Measurements from ENCODE around the gene ENTPD2.

The ENTPD2 gene

DNA sequence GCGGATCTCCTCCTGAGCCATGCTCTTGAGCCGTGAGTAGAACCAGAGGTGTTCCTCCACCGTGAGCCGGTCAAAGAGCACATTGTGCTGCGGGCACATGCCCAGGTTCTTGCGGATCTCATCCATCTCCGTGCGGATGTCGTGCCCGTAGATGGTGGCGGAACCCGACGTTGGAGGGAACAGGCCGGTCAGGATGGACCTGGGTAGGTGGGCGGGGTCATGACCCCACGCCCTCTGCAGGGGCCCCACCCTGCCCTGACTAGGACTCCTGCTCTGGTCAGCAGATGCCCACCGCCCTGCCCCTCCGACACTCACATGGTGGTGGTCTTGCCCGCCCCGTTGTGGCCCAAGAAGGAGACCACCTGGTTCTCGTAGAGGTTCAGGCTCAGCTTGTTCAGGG, 37.9 kb downstream of the ENTPD2 start:
- TF ChIP-seq CTCF (IDR thresholded peaks at IDR 0.05; ENCODE audit: insufficient read depth, low read depth, low read length, missing control alignments) = no peak
- DNase-seq (ENCODE audit: low read depth) = no peak
- H3K4me3 ChIP-seq (ENCODE audit: low read depth, low read length) = no peak overlapping the region

DNA sequence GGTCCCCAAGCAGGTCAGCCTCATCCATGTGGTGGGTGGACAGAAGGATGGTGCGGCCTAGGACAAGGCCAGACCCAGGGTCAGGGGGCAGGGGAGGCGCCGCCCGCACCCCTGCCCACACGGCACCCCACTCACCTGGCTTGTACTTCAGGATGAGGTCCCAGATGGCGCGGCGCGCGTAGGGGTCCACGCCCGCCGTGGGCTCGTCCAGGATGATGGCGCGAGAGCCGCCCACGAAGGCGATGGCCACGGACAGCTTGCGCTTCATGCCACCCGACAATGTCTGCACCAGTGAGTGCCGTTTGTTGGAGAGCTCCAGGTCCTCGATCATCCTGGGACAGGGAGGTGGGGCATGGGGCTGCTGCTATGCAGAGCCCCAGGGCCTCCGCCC, 38.3 kb downstream of the ENTPD2 start:
- H3K4me3 ChIP-seq (ENCODE audit: low read depth, low read length) = no peak overlapping the region
- no peak for DNase-seq (ENCODE audit: low read depth)
- no peak for TF ChIP-seq CTCF (IDR thresholded peaks at IDR 0.05; ENCODE audit: insufficient read depth, low read depth, low read length, missing control alignments)

GRCh38 chr9:137014776-137015539, 38.9 kb downstream of the ENTPD2 start:
- no peak for DNase-seq (ENCODE audit: low read depth)
- TF ChIP-seq CTCF (IDR thresholded peaks at IDR 0.05; ENCODE audit: insufficient read depth, low read depth, low read length, missing control alignments) = no peak
- H3K4me3 ChIP-seq (ENCODE audit: low read depth, low read length) = no peak overlapping the region

DNA sequence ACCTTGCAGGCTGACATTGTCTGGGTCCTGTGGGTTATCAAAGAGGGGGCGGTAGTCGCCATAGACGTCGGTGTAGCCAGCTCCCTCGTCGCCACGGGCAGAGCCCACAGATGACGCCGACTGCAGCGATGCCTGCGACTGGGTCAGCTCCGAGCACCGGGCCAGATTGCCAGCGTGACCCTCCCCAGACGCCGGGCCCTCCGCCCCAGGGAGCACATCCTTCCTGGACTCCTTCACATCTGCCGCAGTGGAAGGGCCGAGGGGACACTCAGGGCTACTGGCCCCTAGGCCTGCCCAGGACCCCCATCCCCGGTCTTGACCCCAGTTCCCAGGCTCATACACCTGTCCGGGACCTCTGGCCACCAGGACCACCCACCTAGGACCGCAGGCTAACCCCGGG, 39.7 kb downstream of the ENTPD2 start:
- TF ChIP-seq CTCF (IDR thresholded peaks at IDR 0.05; ENCODE audit: insufficient read depth, low read depth, low read length, missing control alignments) = no peak
- DNase-seq (ENCODE audit: low read depth) = no peak
- H3K4me3 ChIP-seq (ENCODE audit: low read depth, low read length) = no peak overlapping the region

DNA sequence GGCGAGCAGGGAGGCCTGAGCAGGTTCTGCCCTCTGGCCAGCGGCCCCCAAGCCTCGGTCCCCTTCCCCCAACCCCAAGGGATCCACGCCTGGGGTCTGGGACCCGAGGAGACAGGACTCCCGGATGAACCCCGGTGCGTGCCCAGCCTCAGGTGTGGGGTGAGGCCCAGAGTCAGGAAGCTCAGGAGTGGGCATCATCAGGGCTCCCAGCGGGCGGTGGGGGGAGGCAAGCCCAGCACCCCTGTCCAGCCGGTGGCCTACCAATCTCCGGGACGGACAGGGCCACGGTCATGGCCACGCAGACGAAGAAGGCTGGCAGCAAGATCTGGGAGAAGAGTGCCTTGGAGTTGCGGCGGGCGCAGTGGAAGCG, 40.3 kb downstream of the ENTPD2 start:
- no peak for TF ChIP-seq CTCF (IDR thresholded peaks at IDR 0.05; ENCODE audit: insufficient read depth, low read depth, low read length, missing control alignments)
- H3K4me3 ChIP-seq (ENCODE audit: low read depth, low read length) = no peak overlapping the region

DNA sequence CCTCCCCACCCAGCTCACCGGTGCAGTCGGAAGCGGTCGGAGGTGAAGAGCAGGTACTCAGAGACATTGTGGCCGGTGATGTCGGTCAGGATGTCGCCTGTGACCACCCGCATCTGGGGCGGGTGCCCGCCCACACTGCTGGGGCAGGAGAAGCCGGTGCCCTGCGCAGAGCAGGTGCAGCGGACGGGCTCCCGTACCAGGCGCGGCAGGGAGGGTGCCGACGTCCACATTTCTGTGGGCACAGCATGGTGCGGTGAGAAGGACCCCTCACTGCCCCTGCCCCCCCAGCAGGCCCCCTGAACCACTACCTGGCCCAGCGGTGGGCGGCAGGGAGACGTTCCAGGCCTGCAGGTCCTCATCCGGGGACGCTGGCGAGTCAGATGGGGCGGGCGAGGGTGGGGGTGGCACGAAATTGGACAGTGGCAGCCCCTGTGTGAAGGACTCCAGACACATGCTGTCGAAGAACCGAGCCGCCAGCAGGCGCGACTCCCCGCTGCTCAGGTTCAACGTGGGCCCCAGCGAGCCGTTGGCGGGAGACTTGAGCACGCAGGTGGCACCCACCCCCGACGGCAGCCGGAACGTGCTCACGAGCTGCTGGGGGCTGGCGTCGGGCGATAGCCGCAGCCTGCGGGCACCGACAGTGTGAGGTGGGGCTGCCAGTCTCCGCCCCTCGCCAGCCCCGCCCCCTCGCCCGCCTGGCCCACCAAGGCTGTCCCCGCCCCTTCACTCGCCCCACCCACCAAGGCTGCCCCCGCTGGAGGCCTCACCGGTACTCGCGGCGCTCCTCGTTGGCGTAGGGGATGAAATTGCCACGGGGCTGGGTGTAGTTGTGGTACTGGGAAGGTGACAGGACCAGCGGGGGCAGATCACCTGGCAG, 40.9 kb downstream of the ENTPD2 start:
- DNase-seq (ENCODE audit: low read depth) = no peak
- no peak for TF ChIP-seq CTCF (IDR thresholded peaks at IDR 0.05; ENCODE audit: insufficient read depth, low read depth, low read length, missing control alignments)
- H3K4me3 ChIP-seq (ENCODE audit: low read depth, low read length) = no peak overlapping the region

More for the DNA sequence above, 40.3 kb downstream of the ENTPD2 start:
- DNase-seq (ENCODE audit: low read depth) = no peak

All from GM12865 (cell line).